ENCODE measurements around the gene SMYD3.
"Not testable (repeated sequence)": the region's sequence is repeated elsewhere in the genome, so short reads cannot be mapped to it uniquely, and the experiment has no call there.

Gene SMYD3

GRCh38 chr1:246032031-246032551, 475.0 kb downstream of the SMYD3 start:
- TF ChIP-seq HIC1 (tag by site-specific recombination; IDR thresholded peaks at IDR 0.05): no peak
- no peak for TF ChIP-seq ZSCAN4 (tag by site-specific recombination; IDR thresholded peaks at IDR 0.05)
- TF ChIP-seq ZNF239 (tag by site-specific recombination; IDR thresholded peaks at IDR 0.05): no peak
- TF ChIP-seq YY1 (tag by site-specific recombination; IDR thresholded peaks at IDR 0.05): no peak
- no peak for TF ChIP-seq ZNF792 (tag by site-specific recombination; IDR thresholded peaks at IDR 0.05)
- TF ChIP-seq ZNF223 (tag by site-specific recombination; IDR thresholded peaks at IDR 0.05): no peak
- no peak for TF ChIP-seq ZNF629 (tag by site-specific recombination; IDR thresholded peaks at IDR 0.05)
- H3K27ac ChIP-seq (ENCODE audit: extremely low read depth, low read depth, low read length): no peak overlapping the region
- POLR2A ChIA-PET: no interaction called here
- no peaks in the 10 kb centered on the region for H3K36me3 ChIP-seq (ENCODE audit: control insufficient read depth in 2 of 2, insufficient read depth in 1 of 2, low read length in 2 of 2)
- H3K9me3 ChIP-seq (ENCODE audit: control insufficient read depth, insufficient read depth, low read depth, low read length): no peaks in the 10 kb centered on the region
- H3K4me3 ChIP-seq (ENCODE audit: low read depth, low read length): no peak overlapping the region
- CTCF ChIA-PET: no interaction called here
- no peaks in the 10 kb centered on the region for H3K4me1 ChIP-seq (ENCODE audit: control insufficient read depth, insufficient read depth, low read length)

- no peaks in the 10 kb centered on the region for H3K36me3 ChIP-seq (ENCODE audit: control insufficient read depth in 2 of 2, insufficient read depth in 1 of 2, low read length in 2 of 2)
- no peak overlapping the region for H3K27ac ChIP-seq (ENCODE audit: extremely low read depth, low read depth, low read length)
- TF ChIP-seq ZNF514 (tag by site-specific recombination; IDR thresholded peaks at IDR 0.05) (no peak), ZNF223 (tag by site-specific recombination; IDR thresholded peaks at IDR 0.05) (no peak), ZNF114 (tag by site-specific recombination; IDR thresholded peaks at IDR 0.05) (no peak), ZNF157 (tag by site-specific recombination; IDR thresholded peaks at IDR 0.05) (no peak), WT1 (tag by site-specific recombination; IDR thresholded peaks at IDR 0.05) (no peak), ZNF221 (tag by site-specific recombination; IDR thresholded peaks at IDR 0.05; ENCODE audit: borderline replicate concordance) (no peak), ZEB2 (tag by site-specific recombination; IDR thresholded peaks at IDR 0.05) (no peak), SETDB1 (IDR thresholded peaks at IDR 0.05; ENCODE audit: insufficient read length, low read length) (no peak), BCL11B (tag by site-specific recombination; IDR thresholded peaks at IDR 0.05; ENCODE audit: low read depth) (no peak)
- ChIA-PET POLR2A (no interaction called here), CTCF (no interaction called here)
- no peaks in the 10 kb centered on the region for H3K4me1 ChIP-seq (ENCODE audit: control insufficient read depth, insufficient read depth, low read length)
- no peaks in the 10 kb centered on the region for H3K9me3 ChIP-seq (ENCODE audit: control insufficient read depth, insufficient read depth, low read depth, low read length)
- no peak overlapping the region for H3K4me3 ChIP-seq (ENCODE audit: low read depth, low read length)
Measured at GRCh38 chr1:246029616-246030015, 477.5 kb downstream of the SMYD3 start.

GRCh38 chr1:246024118-246024517, 483.0 kb downstream of the SMYD3 start:
- H3K4me3 ChIP-seq (ENCODE audit: low read depth, low read length); CTCF ChIA-PET; POLR2A ChIA-PET; H3K9me3 ChIP-seq (ENCODE audit: control insufficient read depth, insufficient read depth, low read depth, low read length); H3K36me3 ChIP-seq (ENCODE audit: control insufficient read depth in 2 of 2, insufficient read depth in 1 of 2, low read length in 2 of 2); H3K4me1 ChIP-seq (ENCODE audit: control insufficient read depth, insufficient read depth, low read length); H3K27ac ChIP-seq (ENCODE audit: extremely low read depth, low read depth, low read length): not testable (repeated sequence)

- TF ChIP-seq ZNF621 (tag by site-specific recombination; IDR thresholded peaks at IDR 0.05): no peak
- TF ChIP-seq ZXDB (tag by site-specific recombination; IDR thresholded peaks at IDR 0.05): no peak
- no peak for TF ChIP-seq KLF17 (tag by site-specific recombination; IDR thresholded peaks at IDR 0.05)
- TF ChIP-seq ZNF664 (tag by site-specific recombination; IDR thresholded peaks at IDR 0.05): no peak
- no peaks in the 10 kb centered on the region for H3K4me1 ChIP-seq (ENCODE audit: control insufficient read depth, insufficient read depth, low read length)
- no peak overlapping the region for H3K4me3 ChIP-seq (ENCODE audit: low read depth, low read length)
- H3K9me3 ChIP-seq (ENCODE audit: control insufficient read depth, insufficient read depth, low read depth, low read length): no peaks in the 10 kb centered on the region
- ChIA-PET POLR2A (no interaction called here), CTCF (no interaction called here)
- no peaks in the 10 kb centered on the region for H3K36me3 ChIP-seq (ENCODE audit: control insufficient read depth in 2 of 2, insufficient read depth in 1 of 2, low read length in 2 of 2)
- H3K27ac ChIP-seq (ENCODE audit: extremely low read depth, low read depth, low read length): no peak overlapping the region
Measured at GRCh38 chr1:246020211-246020954, 486.7 kb downstream of the SMYD3 start.
